HG02840 (cell line): ENCODE measurements around the gene PIWIL4.
"Not testable (repeated sequence)": the region's sequence is repeated elsewhere in the genome, so short reads cannot be mapped to it uniquely, and the experiment has no call there.

Experiments used
- ATAC-seq: cut with Tn5 transposase; IDR thresholded peaks from one replicate; pipeline ENCODE4 v1.9.1; 2021; ENCODE audit warnings: mild to moderate bottlenecking, moderate library complexity, moderate number of reproducible peaks; ENCODE audit not compliant: unreplicated experiment, low FRiP score

Gene PIWIL4

DNA sequence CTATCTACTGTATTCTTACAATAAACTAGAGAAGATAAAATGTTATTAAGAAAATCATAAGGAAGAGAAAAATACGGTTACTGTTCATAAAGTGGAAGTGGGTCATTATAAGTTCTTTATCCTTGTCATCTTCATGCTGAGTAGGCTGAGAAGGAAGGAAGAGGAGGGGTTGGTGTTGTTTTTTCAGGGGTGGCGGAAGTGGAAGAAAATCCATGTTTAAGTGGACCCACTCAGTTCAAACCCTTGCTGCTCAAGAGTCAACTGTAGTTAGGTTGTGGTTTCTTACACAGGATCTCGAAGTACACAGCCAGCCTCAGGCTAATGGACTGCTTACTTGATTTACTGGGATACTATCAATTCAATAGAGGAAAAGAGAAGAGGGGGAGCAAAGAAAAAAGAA, 63.1 kb downstream of the PIWIL4 start:
- ATAC-seq, result no peak

DNA sequence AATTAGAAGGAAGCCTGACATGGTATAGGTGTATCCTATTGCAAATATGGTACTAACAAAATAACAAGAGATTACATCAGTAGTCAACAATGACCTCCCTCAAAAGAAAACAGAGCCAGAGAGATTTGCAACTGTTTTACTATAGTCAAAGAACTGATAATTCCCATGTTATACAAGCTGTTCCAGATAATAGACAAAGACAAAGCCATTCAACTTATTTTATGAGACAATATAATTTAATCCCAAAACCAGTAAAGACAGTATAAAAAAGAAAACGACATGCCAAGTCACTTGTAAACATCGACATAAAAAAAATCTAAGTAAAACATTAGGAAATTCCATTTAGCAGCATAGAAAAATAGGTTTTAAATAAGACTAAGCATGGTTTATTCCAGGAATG, 65.2 kb downstream of the PIWIL4 start:
- no peak for ATAC-seq

DNA sequence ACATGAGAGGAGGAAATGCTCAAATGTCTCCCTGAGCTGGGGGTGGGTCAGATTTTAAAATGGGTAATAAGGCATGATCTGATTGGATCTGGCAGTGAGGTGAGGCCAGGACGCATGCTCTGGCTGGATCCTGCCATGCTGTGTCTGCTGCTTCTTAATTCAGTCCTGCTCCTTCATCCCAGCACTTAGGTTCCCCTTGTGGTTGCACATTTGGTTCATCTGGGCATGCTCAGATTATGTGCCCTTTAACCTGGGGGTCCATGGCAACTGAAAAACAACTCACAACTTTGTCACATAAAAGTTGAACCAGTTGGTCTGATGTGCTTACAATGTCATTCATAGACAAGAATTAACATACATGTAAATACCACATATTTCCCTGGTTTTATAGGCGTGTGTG, 67.9 kb downstream of the PIWIL4 start:
- ATAC-seq, result no peak

DNA sequence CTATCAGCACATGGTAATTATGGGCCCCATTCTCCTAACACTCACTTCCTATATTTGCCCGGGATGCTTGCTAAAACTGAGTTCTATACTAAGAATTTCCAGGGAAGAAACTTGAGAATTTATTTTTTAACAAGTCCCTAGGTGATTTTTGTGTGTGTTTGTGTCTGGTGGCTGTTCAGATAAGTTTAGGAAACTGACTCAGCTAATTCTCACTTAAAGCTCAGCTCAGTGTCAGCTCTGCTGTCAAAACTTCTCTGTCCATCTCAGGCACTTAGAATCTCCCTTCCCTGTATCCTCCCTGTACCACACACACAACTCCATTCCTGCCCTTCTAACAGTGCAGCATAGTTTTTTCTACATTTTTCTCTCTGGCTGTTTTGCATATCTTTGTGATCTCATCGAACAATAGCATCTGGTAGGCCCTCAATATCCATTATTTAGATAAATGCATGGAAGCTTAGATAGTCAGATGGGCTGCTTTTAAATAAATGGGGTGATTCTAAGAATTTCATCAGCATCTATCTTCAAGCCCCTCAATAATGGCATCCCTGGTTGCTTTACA, 69.3 kb downstream of the PIWIL4 start:
- ATAC-seq, result no peak

DNA sequence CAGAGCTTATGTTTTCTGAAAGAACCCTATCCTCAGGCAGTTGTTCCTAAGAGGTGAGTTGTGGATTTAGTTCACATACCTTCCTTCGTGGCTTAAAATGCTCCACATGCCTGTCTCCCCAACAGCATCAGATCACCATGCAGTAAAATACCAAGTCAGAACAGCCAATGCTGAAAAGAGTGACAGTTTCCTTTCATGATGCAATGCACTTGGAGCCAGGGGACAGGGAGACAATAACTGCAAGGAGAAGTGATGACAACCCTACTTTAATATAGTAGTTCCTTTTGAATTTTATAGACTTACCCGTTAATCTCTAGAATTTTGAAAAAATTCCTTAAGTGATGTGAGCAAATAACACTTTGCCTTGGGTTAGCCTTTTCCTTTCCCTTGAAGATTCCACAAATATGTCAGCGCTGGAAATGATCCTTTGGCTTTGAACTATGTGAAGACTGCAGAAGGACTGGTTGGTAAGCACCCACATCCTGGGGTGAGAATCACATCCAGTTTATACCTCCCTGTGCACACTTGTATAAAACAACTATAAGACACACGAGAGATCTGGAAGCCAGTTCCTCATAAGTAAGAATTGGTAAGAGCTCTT, 71.2 kb downstream of the PIWIL4 start:
- no peak for ATAC-seq

GRCh38 chr11:94638902-94639373, 71.8 kb downstream of the PIWIL4 start:
- no peak for ATAC-seq

DNA sequence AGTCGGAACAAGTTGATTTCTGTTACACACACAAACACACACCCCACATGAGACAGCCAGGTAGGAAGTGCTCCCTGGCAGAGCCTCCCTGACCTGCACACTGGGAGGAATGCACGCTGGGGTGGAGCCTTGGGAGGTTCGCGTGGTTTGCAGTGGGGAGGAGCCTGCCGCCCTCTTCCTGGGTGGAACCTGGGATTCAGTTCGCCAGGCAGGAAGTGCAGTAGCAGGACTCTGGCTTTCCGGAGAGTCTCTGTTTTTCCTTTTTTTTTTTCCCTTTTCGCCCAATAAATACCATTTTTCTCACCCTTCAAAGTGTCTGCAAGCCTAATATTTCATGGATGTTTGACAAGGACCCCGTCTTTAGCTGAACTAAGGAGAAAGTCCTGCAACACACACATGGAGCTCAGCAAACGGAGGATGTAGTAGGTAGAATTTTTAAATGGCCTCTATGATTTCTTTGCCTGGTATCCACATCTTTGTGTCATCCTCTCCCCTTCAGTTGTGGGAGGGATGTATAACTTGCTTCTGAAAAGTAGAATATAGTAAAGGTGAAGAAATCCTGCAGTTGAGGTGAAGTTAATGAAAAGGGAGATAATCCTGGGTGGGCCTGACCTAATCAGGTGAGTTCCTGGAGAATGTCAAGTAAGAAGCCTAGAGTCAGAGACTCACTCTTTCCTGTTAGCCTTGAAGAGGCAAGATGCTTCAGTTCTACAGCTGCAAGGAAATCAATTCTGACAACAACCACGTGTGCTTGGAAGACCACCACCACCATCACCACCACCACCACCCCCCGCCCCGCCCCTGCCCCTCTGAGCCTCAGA, 72.9 kb downstream of the PIWIL4 start:
- ATAC-seq, result no peak

DNA sequence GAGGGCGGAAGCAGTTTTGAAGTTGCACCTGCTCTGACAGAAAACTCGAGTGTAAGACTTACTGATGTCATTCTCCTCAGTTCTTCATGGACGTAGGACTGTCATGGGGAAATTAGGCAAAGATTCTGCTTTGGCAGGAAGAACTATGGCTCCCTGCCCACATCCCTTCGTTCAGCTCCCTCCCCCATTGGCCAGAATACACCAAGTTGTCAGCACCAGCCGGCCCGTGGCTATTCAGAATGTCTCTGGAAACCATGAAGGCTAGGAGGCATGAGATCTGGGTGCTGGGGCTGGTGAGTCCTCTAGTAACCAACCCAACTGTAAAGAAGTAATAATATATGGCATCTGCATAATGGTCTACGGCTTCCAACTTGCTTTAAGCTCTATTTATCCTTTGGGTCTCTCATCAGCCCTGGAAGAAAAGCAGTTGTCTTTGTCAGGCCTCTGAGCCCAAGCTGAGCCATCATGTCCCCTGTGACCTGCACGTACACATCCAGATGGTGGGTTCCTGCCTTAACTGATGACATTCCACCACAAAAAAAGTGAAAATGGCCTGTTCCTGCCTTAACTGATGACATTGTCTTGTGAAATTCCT, 74.1 kb downstream of the PIWIL4 start:
- ATAC-seq, result no peak

DNA sequence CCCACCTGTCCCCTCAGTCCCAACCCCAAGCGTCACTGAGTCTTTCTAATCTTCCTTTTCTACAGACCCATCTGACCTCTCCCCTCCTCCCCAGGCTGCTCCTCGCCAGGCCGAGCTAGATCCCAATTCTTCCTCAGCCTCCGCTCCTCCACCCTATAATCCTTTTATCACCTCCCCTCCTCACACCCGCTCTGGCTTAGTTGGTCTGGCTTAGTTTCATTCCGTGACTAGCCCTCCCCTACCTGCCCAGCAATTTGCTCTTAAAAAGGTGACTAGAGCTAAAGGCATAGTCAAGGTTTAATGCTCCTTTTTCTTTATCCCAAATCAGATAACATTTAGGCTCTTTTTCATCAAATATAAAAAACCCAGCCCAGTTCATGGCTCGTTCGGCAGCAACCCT, 76.0 kb downstream of the PIWIL4 start:
- ATAC-seq, result not testable (repeated sequence)

DNA sequence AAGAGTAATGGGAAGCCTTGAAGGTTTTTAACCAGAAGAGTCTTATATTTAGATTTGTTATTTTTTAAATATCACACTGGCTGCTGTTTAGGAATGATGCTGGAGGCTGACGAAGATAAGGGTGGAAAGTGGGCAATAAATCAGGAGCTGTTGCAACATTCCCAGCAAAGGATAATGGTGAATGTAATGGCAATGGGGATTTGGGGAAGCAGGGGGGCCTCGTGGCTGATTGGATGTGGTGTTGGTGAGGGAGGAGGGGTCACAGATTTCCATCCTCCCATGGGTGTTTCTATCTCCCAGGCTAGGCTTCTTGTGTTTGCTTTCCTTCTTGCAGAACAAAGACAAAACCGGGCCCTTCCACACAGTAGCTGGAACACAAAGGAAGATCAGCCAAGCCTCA, 80.8 kb downstream of the PIWIL4 start:
- ATAC-seq, result no peak

DNA sequence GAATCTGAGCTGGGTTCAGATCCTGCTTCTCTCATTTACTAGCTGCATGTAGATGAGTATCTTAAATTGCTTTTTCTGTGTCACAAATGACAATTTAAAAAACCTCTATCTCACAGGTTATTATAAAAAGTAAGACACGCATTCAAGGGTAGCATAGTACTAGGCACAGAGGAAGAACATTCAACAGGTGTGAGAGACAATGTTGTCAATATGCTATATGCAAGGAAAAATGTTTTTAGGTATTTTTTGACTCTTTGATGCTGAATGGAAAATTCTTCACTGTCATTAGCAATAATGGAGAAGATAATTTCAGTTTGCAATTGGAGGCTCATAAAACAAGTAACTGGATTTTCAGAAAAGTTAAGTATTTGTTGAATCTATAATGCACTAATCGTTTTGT, 81.6 kb downstream of the PIWIL4 start:
- ATAC-seq, result no peak

DNA sequence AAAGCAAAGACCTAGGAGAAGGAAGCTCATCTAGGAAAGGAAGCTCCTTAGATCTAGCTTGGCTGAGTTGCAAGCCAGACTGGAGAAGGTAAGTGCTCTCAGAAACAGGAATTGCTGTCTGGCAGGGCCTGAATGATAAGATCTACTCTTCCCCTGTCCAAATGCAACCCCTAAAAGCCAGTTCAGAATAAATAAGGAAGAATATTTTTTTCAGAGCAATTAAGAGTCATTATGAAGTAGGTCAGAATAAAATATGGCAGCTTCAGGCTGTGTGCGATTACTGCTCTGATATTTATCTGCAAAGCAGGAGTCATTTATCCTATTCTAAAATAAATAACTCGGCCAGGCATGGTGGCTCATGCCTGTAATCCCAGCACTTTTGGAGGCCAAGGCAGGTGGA, 82.1 kb downstream of the PIWIL4 start:
- no peak for ATAC-seq

- no peak for ATAC-seq
Measured at GRCh38 chr11:94649964-94650623, 82.9 kb downstream of the PIWIL4 start.

- no peak for ATAC-seq
Measured at GRCh38 chr11:94650756-94651155, 83.6 kb downstream of the PIWIL4 start.

DNA sequence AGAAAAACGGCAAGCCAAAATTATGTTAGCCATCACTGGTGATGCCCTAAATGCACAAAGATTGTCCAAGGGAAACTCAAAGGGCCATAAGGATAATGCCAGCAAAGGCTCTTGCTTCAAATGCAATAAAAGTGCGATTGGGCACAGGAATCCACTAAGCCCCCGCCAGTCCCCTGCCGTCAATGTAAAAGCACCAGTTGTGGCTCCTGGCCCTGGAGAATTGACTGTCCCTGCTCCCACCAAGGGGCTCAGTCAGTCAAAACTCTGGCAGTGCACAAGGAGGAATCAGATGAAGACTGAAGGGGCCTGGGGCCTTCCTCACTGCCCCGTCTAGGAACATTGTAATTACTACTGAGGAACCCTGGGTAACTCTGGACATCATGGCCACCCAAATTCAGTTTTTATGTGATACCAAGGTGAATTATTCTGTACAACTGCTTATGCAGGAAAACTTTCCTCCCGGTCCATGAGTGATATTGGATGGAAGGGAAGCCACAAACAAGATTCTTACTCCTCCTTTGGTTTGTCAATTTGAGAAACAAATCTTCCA, 85.6 kb downstream of the PIWIL4 start:
- ATAC-seq, result no peak

DNA sequence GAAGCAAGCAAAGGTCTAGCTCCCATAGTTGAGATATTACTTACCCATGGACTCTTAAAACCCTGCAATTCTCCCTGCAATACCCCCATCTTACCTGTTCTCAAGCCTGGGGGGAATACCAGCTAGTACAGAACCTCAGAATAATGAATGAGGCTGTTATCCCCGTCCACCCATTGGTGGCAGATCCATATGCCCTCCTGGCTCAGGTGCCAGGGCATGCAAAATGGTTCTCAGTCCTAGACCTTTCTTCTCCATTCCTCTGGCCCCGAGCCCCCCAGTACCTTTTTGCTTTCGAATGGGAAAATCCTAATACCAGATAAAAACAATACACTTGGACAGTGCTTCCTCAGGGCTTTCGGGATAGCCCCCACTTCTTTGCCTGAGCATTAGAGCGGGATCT, 86.4 kb downstream of the PIWIL4 start:
- ATAC-seq, result no peak

DNA sequence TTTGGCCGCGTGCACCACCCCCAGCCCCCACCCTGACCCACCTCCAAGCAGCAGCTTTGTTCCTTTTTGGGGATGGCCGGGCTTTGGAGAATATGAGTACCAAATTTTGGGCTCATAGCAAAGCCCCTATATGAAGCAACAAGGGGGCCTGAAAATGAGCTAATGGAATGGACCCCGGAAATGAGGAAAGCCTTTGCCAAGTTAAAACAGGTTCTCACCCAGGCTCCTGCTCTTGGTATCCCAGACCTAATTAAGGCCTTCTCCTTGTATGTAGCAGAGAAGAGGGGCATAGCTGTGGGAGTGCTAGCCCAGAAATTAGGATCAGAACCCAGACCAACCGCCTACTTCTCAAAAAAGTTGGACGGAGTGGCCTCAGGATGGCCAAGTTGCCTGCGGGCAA, 87.0 kb downstream of the PIWIL4 start:
- ATAC-seq, result no peak

- ATAC-seq, result no peak
Measured at GRCh38 chr11:94655291-94655690, 88.1 kb downstream of the PIWIL4 start.

GRCh38 chr11:94655956-94656355, 88.8 kb downstream of the PIWIL4 start:
- ATAC-seq, result no peak

DNA sequence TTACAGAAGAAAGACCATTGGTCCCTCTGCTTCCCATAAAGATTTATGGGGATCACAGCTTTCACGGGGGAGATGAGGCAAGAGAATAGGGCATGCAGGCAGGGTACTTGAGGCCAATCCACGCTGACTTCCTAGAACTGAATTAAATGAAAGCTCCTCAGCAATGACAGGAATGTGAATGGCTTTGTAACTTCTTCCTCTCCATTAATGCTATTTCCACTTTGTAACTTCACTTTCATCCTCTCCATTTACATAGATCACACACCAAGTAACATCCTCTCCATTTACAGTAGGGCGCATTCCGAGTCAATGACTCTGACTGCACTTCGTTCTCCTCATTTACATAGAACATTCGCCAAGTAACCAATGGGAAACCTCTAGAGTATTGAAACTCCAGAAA, 89.8 kb downstream of the PIWIL4 start:
- ATAC-seq, result no peak

GRCh38 chr11:94657629-94658028, 90.5 kb downstream of the PIWIL4 start:
- ATAC-seq, result no peak
